H54 (cell line): ENCODE data around the gene KLHL29.

ENCODE experiments used
- DNase-seq: peaks from one replicate; pipeline ENCODE4 v3.0.0; 2011; ENCODE audit warnings: low spot score, mixed read lengths; ENCODE audit not compliant: insufficient read length
- FAIRE-seq: peaks from 3 replicates; lab custom pipeline; 2011; peaks lifted over from hg19 to GRCh38; lab: Jason Lieb, UNC
- POLR2A ChIP-seq: IDR thresholded peaks from 2 replicates; pipeline ENCODE4 v1.6.1; 2011; ENCODE audit warnings: low read depth, mild to moderate bottlenecking, low read length

Gene KLHL29

DNA sequence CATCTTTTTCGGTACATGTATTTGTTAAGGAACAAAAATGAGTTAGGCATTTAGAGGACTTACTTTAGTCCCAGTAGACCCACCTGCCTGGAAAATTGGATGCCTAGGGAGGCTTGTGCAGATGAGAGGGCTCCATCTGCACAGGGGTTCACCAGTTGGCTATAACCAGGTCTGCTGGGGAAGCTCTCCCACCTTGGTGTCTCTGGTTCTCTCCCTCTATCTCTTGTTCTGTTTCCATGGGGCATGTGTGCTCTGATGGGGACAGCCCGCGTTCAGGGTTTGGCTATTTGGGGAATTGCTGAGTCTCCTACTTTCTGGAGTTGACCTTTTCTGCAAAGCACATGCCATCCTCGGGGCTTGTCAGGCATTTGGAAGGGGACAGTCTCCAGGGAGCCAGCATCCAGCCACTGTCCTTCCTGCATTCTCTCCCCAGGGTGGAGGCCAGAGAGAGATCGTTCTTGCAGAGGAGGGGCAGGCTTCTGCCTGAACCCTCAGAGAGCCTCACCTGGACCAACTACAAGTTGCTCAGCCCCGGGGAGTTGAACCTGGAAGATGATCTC is 157.3 kb downstream of the KLHL29 start:
- DNase-seq (no peak), FAIRE-seq (no peak)
- TF ChIP-seq POLR2A, result no peak

GRCh38 chr2:23543302-23543701 is 158.3 kb downstream of the KLHL29 start:
- TF ChIP-seq POLR2A, result no peak
- FAIRE-seq, result no peak

GRCh38 chr2:23543728-23544127 is 158.7 kb downstream of the KLHL29 start:
- DNase-seq (no peak), FAIRE-seq (no peak)
- TF ChIP-seq POLR2A, result no peak

More at GRCh38 chr2:23543302-23543701, 158.3 kb downstream of the KLHL29 start:
- no peak for DNase-seq

- DNase-seq (no peak), FAIRE-seq (no peak)
- TF ChIP-seq POLR2A, result no peak
Measured at GRCh38 chr2:23544589-23545295, 159.8 kb downstream of the KLHL29 start.

- DNase-seq, result peak; percentile 90
- no peak for FAIRE-seq
- no peak for TF ChIP-seq POLR2A
Measured at GRCh38 chr2:23545396-23545795, 160.4 kb downstream of the KLHL29 start.

GRCh38 chr2:23545811-23546210 is 160.8 kb downstream of the KLHL29 start:
- TF ChIP-seq POLR2A, result no peak
- FAIRE-seq (no peak), DNase-seq (no peak)

GRCh38 chr2:23546913-23547312 is 161.9 kb downstream of the KLHL29 start:
- FAIRE-seq, result no peak
- no peak for DNase-seq
- no peak for TF ChIP-seq POLR2A

GRCh38 chr2:23547725-23548124 is 162.7 kb downstream of the KLHL29 start:
- no peak for FAIRE-seq
- no peak for TF ChIP-seq POLR2A
- no peak for DNase-seq

GRCh38 chr2:23548143-23548769 is 163.3 kb downstream of the KLHL29 start:
- no peak for TF ChIP-seq POLR2A
- FAIRE-seq, result no peak
- DNase-seq, result no peak

- FAIRE-seq (no peak), DNase-seq (no peak)
- TF ChIP-seq POLR2A, result no peak
Measured at GRCh38 chr2:23549051-23549450, 164.1 kb downstream of the KLHL29 start.

- FAIRE-seq (no peak), DNase-seq (no peak)
- TF ChIP-seq POLR2A, result no peak
Measured at GRCh38 chr2:23549821-23550530, 165.0 kb downstream of the KLHL29 start.

GRCh38 chr2:23550553-23550952 is 165.6 kb downstream of the KLHL29 start:
- no peak for FAIRE-seq
- DNase-seq, result no peak
- no peak for TF ChIP-seq POLR2A

- TF ChIP-seq POLR2A, result no peak
- no peak for FAIRE-seq
- DNase-seq, result no peak
Measured at GRCh38 chr2:23551875-23552274, 166.9 kb downstream of the KLHL29 start.

GRCh38 chr2:23553561-23553960 is 168.6 kb downstream of the KLHL29 start:
- no peak for FAIRE-seq
- no peak for DNase-seq
- no peak for TF ChIP-seq POLR2A
